ENCODE data around the gene CDH16. TPM values are rescaled to one million over a fixed set of nuclear protein-coding genes. Genes with fewer than 3 reads are reported as not detected.
"Not testable (repeated sequence)": the region's sequence is repeated elsewhere in the genome, so short reads cannot be mapped to it uniquely, and the experiment has no call there.

The CDH16 gene
- 7.9 TPM for polyA plus RNA-seq
- long read RNA-seq, donor 1, partial matches to known transcripts: 0 of 1 reads
- long read RNA-seq, donor 1, other reads (novel, unspliced or antisense): 0 of 1 reads
- long read RNA-seq, donor 2: 0 reads
- long read RNA-seq, donor 3: 0 reads
- long read RNA-seq, donor 4: 0 reads
- long read RNA-seq, donor 5: 0 reads
- long read RNA-seq, donor 6, partial matches to known transcripts: 0 of 1 reads
- long read RNA-seq, donor 6, other reads (novel, unspliced or antisense): 0 of 1 reads
- long read RNA-seq, donor 7: 0 reads
- long read RNA-seq, donor 8, partial matches to known transcripts: 0 of 2 reads
- long read RNA-seq, donor 8, other reads (novel, unspliced or antisense): 0 of 2 reads
- long read RNA-seq, donor 9, partial matches to known transcripts: 188 of 189 reads
- long read RNA-seq, donor 9, other reads (novel, unspliced or antisense): 0 of 189 reads
- long read RNA-seq, donor 10, partial matches to known transcripts: 183 of 294 reads
- long read RNA-seq, donor 10, other reads (novel, unspliced or antisense): 111 of 294 reads
- long read RNA-seq, donor 11, partial matches to known transcripts: 116 of 122 reads
- long read RNA-seq, donor 11, other reads (novel, unspliced or antisense): 5 of 122 reads

GRCh38 chr16:66918803-66919568 is at the start of gene CDH16:
TSS of gene CDH16 (minus strand) at chr16:66918885. CDS start at chr16:66918065, 820 bp downstream.
- no CpG with 5 or more reads among the region's 7 CpGs for WGBS (ENCODE audit: insufficient coverage, low lambda C conversion rate)
- H3K4me1 ChIP-seq (ENCODE audit: control insufficient read depth, insufficient read depth, low read length): peaks cover 29% of the 10 kb centered on the region
- H3K27ac ChIP-seq (ENCODE audit: low read length): no peak within 1 kb of the TSS
- H3K27me3 ChIP-seq (ENCODE audit: control insufficient read depth, insufficient read depth, low read length): peaks cover 3% of the 10 kb centered on the region
- H3K9me3 ChIP-seq (ENCODE audit: control insufficient read depth, low read depth, low read length): peaks cover 5% of the 10 kb centered on the region
- H3K36me3 ChIP-seq (ENCODE audit: control insufficient read depth, insufficient read depth, low read length): no peaks in the 10 kb centered on the region
- no peak within 1 kb of the TSS for H3K4me3 ChIP-seq (ENCODE audit: low read length)
- peak; percentile 66 to 82 for DNase-seq

- Histone ChIP-seq H3K9me3 (ENCODE audit: control insufficient read depth, low read depth, low read length) (no peaks in the 10 kb centered on the region), H3K4me3 (ENCODE audit: low read length) (no peak overlapping the region), H3K4me1 (ENCODE audit: control insufficient read depth, insufficient read depth, low read length) (peaks cover 11% of the 10 kb centered on the region), H3K36me3 (ENCODE audit: control insufficient read depth, insufficient read depth, low read length) (peaks cover 2% of the 10 kb centered on the region), H3K27ac (ENCODE audit: low read length) (no peak overlapping the region), H3K27me3 (ENCODE audit: control insufficient read depth, insufficient read depth, low read length) (no peaks in the 10 kb centered on the region)
- DNase-seq: no peak
- WGBS (ENCODE audit: insufficient coverage, low lambda C conversion rate): no CpG with 5 or more reads among the region's 6 CpGs
These were observed 45.4 kb upstream of the CDH16 start for GRCh38 chr16:66964049-66964448.

DNA sequence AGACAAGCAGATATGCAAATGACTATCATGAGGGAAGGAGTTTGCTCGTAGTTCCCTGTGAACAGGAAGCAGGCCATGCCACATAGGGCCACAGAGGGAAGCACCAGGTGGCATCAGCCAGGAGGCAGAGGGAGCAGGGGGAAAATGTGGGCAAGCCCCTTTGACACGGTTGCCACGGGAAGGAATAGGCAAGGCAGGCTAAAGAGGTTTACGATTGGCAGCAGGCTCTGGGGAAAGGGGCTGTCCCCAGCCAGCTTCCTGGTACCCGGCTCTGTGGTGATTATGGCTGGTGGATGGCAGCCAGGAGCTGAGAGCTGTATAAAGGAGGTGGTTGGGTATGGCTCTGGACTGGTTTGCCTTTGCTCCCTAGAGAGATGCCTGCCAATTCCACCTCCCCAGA is 43.2 kb upstream of the CDH16 start:
- Histone ChIP-seq H3K9me3 (ENCODE audit: control insufficient read depth, low read depth, low read length) (no peaks in the 10 kb centered on the region), H3K36me3 (ENCODE audit: control insufficient read depth, insufficient read depth, low read length) (peaks cover 2% of the 10 kb centered on the region), H3K4me3 (ENCODE audit: low read length) (no peak overlapping the region), H3K4me1 (ENCODE audit: control insufficient read depth, insufficient read depth, low read length) (peaks cover 17% of the 10 kb centered on the region), H3K27me3 (ENCODE audit: control insufficient read depth, insufficient read depth, low read length) (no peaks in the 10 kb centered on the region), H3K27ac (ENCODE audit: low read length) (no peak overlapping the region)
- no CpG with 5 or more reads among the region's 5 CpGs for WGBS (ENCODE audit: insufficient coverage, low lambda C conversion rate)
- no peak for DNase-seq

- Histone ChIP-seq H3K36me3 (ENCODE audit: control insufficient read depth, insufficient read depth, low read length) (peaks cover 2% of the 10 kb centered on the region), H3K27ac (ENCODE audit: low read length) (no peak within 1 kb of the TSS), H3K4me1 (ENCODE audit: control insufficient read depth, insufficient read depth, low read length) (peaks cover 23% of the 10 kb centered on the region), H3K9me3 (ENCODE audit: control insufficient read depth, low read depth, low read length) (no peaks in the 10 kb centered on the region), H3K27me3 (ENCODE audit: control insufficient read depth, insufficient read depth, low read length) (no peaks in the 10 kb centered on the region), H3K4me3 (ENCODE audit: low read length) (peak within 1 kb of the TSS; percentile 14)
- WGBS (ENCODE audit: insufficient coverage, low lambda C conversion rate): no CpG with 5 or more reads among the region's 16 CpGs
- DNase-seq: peak; percentile 78 to 84
These were observed 42.5 kb upstream of the CDH16 start, which contains the start of gene CES3 for GRCh38 chr16:66961065-66961744. TSS of gene CES3 (plus strand) at chr16:66961266. CDS start at chr16:66961308, 42 bp downstream.

DNA sequence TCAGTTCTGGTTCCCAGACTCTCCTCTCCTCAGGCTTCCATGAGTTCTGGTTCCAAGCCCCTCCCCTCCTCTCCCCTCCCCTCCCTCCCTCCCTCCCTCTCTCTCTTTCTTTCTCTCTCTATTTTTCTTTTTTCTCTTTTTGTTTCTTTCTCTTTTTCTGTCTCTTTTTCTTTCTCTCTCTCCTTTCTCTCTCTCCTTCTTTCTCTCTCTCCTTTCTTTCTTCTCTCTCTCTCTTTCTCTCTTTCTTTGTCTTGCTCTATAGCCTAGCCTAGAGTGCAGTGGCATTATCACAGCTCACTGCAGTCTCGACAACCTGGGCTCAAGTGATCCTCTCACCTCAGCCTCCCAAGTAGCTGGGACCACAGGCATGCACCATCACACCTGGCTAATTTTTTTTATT is 41.6 kb upstream of the CDH16 start:
- Histone ChIP-seq H3K4me3 (ENCODE audit: low read length) (no peak overlapping the region), H3K4me1 (ENCODE audit: control insufficient read depth, insufficient read depth, low read length) (peaks cover 27% of the 10 kb centered on the region), H3K9me3 (ENCODE audit: control insufficient read depth, low read depth, low read length) (no peaks in the 10 kb centered on the region), H3K36me3 (ENCODE audit: control insufficient read depth, insufficient read depth, low read length) (peaks cover 2% of the 10 kb centered on the region), H3K27me3 (ENCODE audit: control insufficient read depth, insufficient read depth, low read length) (no peaks in the 10 kb centered on the region), H3K27ac (ENCODE audit: low read length) (no peak overlapping the region)
- WGBS (ENCODE audit: insufficient coverage, low lambda C conversion rate): no CpG with 5 or more reads among the region's 1 CpG
- no peak for DNase-seq

GRCh38 chr16:66959704-66960161 is 41.0 kb upstream of the CDH16 start:
- no peak for DNase-seq
- no peak overlapping the region for H3K27ac ChIP-seq (ENCODE audit: low read length)
- H3K36me3 ChIP-seq (ENCODE audit: control insufficient read depth, insufficient read depth, low read length): peaks cover 2% of the 10 kb centered on the region
- no CpG with 5 or more reads among the region's 5 CpGs for WGBS (ENCODE audit: insufficient coverage, low lambda C conversion rate)
- H3K4me1 ChIP-seq (ENCODE audit: control insufficient read depth, insufficient read depth, low read length): peaks cover 32% of the 10 kb centered on the region
- H3K4me3 ChIP-seq (ENCODE audit: low read length): no peak overlapping the region
- H3K27me3 ChIP-seq (ENCODE audit: control insufficient read depth, insufficient read depth, low read length): no peaks in the 10 kb centered on the region
- no peaks in the 10 kb centered on the region for H3K9me3 ChIP-seq (ENCODE audit: control insufficient read depth, low read depth, low read length)

DNA sequence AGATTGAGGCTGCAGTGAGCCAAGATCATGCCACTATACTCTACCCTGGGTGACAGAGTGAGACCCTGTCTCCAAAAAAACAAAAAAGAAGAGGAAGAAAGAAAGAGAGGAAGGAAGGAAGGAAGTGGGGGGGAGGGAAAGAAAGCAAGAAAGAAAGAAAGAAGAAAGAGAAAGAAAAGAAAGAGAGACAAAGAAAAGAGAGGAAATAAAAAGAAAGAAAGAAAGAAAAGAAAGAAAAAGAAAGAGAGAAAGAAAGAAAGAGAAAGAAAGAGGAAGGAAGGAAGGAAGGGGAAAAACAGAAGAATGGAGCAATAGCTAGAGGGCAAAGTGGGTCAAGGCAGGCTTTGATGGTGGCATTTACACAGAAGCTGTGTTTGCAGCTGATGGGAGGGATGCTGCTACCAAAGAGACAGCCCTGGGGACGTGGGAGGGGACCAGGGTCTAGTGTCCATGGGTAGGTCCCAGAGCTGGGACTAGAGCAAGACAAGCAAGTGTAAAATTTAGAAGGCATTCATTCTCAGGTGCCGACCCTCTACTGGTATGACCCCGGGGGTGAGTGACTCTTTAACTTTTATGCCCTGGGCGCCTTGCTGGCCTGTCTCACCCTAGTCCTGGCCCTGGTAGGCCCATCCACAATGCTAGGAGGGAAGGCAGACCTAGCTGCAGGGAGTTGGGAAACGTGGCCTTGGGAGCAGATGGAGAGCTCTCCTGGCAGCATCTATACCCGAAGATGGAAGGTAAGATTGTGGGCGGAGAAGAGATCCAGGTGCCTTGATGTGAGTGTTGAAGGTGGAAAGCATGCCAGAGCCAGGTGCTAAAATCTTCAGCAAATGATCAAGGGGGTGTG is 40.4 kb upstream of the CDH16 start:
- no peak for DNase-seq
- Histone ChIP-seq H3K36me3 (ENCODE audit: control insufficient read depth, insufficient read depth, low read length) (peaks cover 2% of the 10 kb centered on the region), H3K9me3 (ENCODE audit: control insufficient read depth, low read depth, low read length) (no peaks in the 10 kb centered on the region), H3K4me1 (ENCODE audit: control insufficient read depth, insufficient read depth, low read length) (peaks cover 37% of the 10 kb centered on the region), H3K27me3 (ENCODE audit: control insufficient read depth, insufficient read depth, low read length) (no peaks in the 10 kb centered on the region), H3K4me3 (ENCODE audit: low read length) (no peak overlapping the region), H3K27ac (ENCODE audit: low read length) (no peak overlapping the region)
- 60% methylated on average over 1 of the region's 7 CpGs for WGBS (ENCODE audit: insufficient coverage, low lambda C conversion rate)

GRCh38 chr16:66956154-66956457 is 37.4 kb upstream of the CDH16 start:
- not testable (repeated sequence) for H3K36me3 ChIP-seq (ENCODE audit: control insufficient read depth, insufficient read depth, low read length); H3K9me3 ChIP-seq (ENCODE audit: control insufficient read depth, low read depth, low read length); H3K27me3 ChIP-seq (ENCODE audit: control insufficient read depth, insufficient read depth, low read length); H3K4me3 ChIP-seq (ENCODE audit: low read length); DNase-seq
- WGBS (ENCODE audit: insufficient coverage, low lambda C conversion rate): no CpG with 5 or more reads among the region's 1 CpG
- Histone ChIP-seq H3K4me1 (ENCODE audit: control insufficient read depth, insufficient read depth, low read length) (peaks cover 45% of the 10 kb centered on the region), H3K27ac (ENCODE audit: low read length) (peak overlapping the region; percentile 61)

GRCh38 chr16:66955363-66956153 is 36.9 kb upstream of the CDH16 start:
- peak in 1 of 2 donors; percentile 58 for DNase-seq
- 28% methylated on average over 2 of the region's 17 CpGs for WGBS (ENCODE audit: insufficient coverage, low lambda C conversion rate)
- H3K9me3 ChIP-seq (ENCODE audit: control insufficient read depth, low read depth, low read length); H3K4me3 ChIP-seq (ENCODE audit: low read length); H3K36me3 ChIP-seq (ENCODE audit: control insufficient read depth, insufficient read depth, low read length); H3K27me3 ChIP-seq (ENCODE audit: control insufficient read depth, insufficient read depth, low read length): not testable (repeated sequence)
- peak overlapping the region; percentile 61 for H3K27ac ChIP-seq (ENCODE audit: low read length)
- H3K4me1 ChIP-seq (ENCODE audit: control insufficient read depth, insufficient read depth, low read length): peaks cover 44% of the 10 kb centered on the region

All from large intestine (tissue), 12 donors.